ENCODE data around the gene CALML5. TPM values are rescaled to one million over a fixed set of nuclear protein-coding genes. Genes with fewer than 3 reads are reported as not detected.
A peak's percentile ranks its signal among the peaks of the same experiment; 100 is the strongest.

The CALML5 gene
- total and polyA plus RNA-seq, 2 of the 4 experiments (the other 2 are of a cell fraction): not detected

GRCh38 chr10:5449227-5449626 is 50.1 kb downstream of the CALML5 start:
- dilution Hi-C loops (cut with HindIII; ENCODE audit: low sequenced_read_pairs, unreplicated experiment): no loop called here
- peak overlapping the region; percentile 33 for H3K18ac ChIP-seq (ENCODE audit: low read depth, low read length)
- H4K91ac ChIP-seq (ENCODE audit: insufficient read depth, low read depth, low read length): peak overlapping the region; percentile 34
- H2AK9ac ChIP-seq (replicated peaks; ENCODE audit: low read depth, low read length, poor library complexity): no peak overlapping the region
- H2BK5ac ChIP-seq (ENCODE audit: low read depth, low read length, poor library complexity, severe bottlenecking): peak overlapping the region; percentile 79
- H3K4me2 ChIP-seq (ENCODE audit: low read depth, low read length): peak overlapping the region; percentile 84
- H4K5ac ChIP-seq (ENCODE audit: low read depth, low read length): peak overlapping the region; percentile 57; the same call in 1 of the 2 replicates
- H4K8ac ChIP-seq (ENCODE audit: low read depth in 2 of 2, low read length in 2 of 2): peak overlapping the region in 1 of 2 experiments; percentile 24; a peak in 2 of 4 replicates
- no peaks in the 10 kb centered on the region for H3K9me1 ChIP-seq (ENCODE audit: insufficient read depth, low read length)
- WGBS, 2 experiments (ENCODE audit: extremely low coverage in 2 of 2, insufficient read length in 1 of 2): no CpG with 5 or more reads among the region's 2 CpGs
- H3K27ac ChIP-seq (ENCODE audit: insufficient read depth, low read length): peak overlapping the region; percentile 39; the same call in 1 of the 2 replicates
- peak overlapping the region; percentile 22 for H3K4ac ChIP-seq (ENCODE audit: low read depth, low read length)
- H2BK20ac ChIP-seq (ENCODE audit: low read depth, low read length): peak overlapping the region; percentile 57; the same call in 1 of the 2 replicates
- H2BK15ac ChIP-seq (ENCODE audit: low read depth, low read length): no peak overlapping the region
- H3K9ac ChIP-seq (ENCODE audit: low read depth, low read length): peak overlapping the region; percentile 8; the same call in 1 of the 2 replicates
- H3K4me1 ChIP-seq (ENCODE audit: control insufficient read depth, insufficient read depth, low read length): peaks cover 5% of the 10 kb centered on the region; the same call in 1 of the 2 replicates
- ChIA-PET CTCF (no interaction called here), POLR2A (ENCODE audit: unreplicated experiment) (interaction anchor here (0.6 kb wide), 1 partner anchor 81 kb away, joined by 6 read pairs; no protein-coding TSS in a partner anchor)
- TF ChIP-seq MXI1 (IDR thresholded peaks at IDR 0.05; ENCODE audit: borderline replicate concordance, low read depth, low read length) (no peak), MAFK (IDR thresholded peaks at IDR 0.05; ENCODE audit: low read depth, low read length) (no peak), BHLHE40 (IDR thresholded peaks at IDR 0.05; ENCODE audit: low read depth, low read length) (no peak), NFE2L2 (IDR thresholded peaks at IDR 0.05; ENCODE audit: low read depth, low read length) (no peak), CTCF (conservative IDR thresholded peaks at IDR 0.05; ENCODE audit: low read depth, low read length) (no peak), MAZ (IDR thresholded peaks at IDR 0.05; ENCODE audit: borderline replicate concordance, low read depth, low read length) (no peak), RFX5 (IDR thresholded peaks at IDR 0.05; ENCODE audit: low read depth, low read length) (no peak), USF2 (IDR thresholded peaks at IDR 0.05; ENCODE audit: low read depth, low read length) (no peak), FOS (IDR thresholded peaks at IDR 0.05; ENCODE audit: low read depth, low read length) (no peak), CEBPB (IDR thresholded peaks at IDR 0.05; ENCODE audit: low read depth, low read length) (no peak)
- H4K20me1 ChIP-seq (ENCODE audit: insufficient read depth, low read length): no peaks in the 10 kb centered on the region
- peak overlapping the region; percentile 71 for H3K14ac ChIP-seq (replicated peaks; ENCODE audit: low read depth, low read length)
- no peaks in the 10 kb centered on the region for H3K9me3 ChIP-seq (ENCODE audit: control insufficient read depth, insufficient read depth, low read length)
- intact Hi-C loops (cut with micrococcal nuclease): loop anchor here (5.0 kb wide), 1 partner anchor 238 kb away; no protein-coding TSS in a partner anchor
- in situ Hi-C loops (cut with MboI; ENCODE audit: low sequenced_read_pairs): no loop called here
- H3K56ac ChIP-seq (ENCODE audit: extremely low read depth, insufficient read depth, low read length): 0 out of 2 replicates have a peak overlapping the region, but pooled peaks have one; percentile 2
- DNase-seq (no peak), ATAC-seq (ENCODE audit: low read depth) (no peak)
- H3K23ac ChIP-seq (ENCODE audit: low read depth, low read length): peak overlapping the region; percentile 62; the same call in 1 of the 2 replicates
- peaks cover 11% of the 10 kb centered on the region for H3K36me3 ChIP-seq (ENCODE audit: control insufficient read depth, insufficient read depth, low read length)
- no peaks in the 10 kb centered on the region for H3K27me3 ChIP-seq (ENCODE audit: control insufficient read depth, insufficient read depth, low read length)
- peaks cover 7 to 42% of the 10 kb centered on the region in 2 experiments for H3K79me1 ChIP-seq (ENCODE audit: low read depth in 1 of 2, low read length in 2 of 2)
- H2BK120ac ChIP-seq (ENCODE audit: low read depth, low read length): peak overlapping the region; percentile 9
- no TSS peak for BruUV-seq (replicated peaks)
- no peak overlapping the region; the same call in 1 of the 2 replicates for H2AK5ac ChIP-seq (ENCODE audit: low read depth, low read length)
- H2AFZ ChIP-seq (replicated peaks; ENCODE audit: low read length, poor library complexity): no peak overlapping the region
- peak overlapping the region; percentile 13; the same call in 1 of the 2 replicates for H3K4me3 ChIP-seq (ENCODE audit: insufficient read depth, low read depth, low read length)

Measured in IMR-90 (cell line).